OCI-LY7 (cell line): ENCODE results near the gene DCTN1. TPM values are rescaled to one million over a fixed set of nuclear protein-coding genes. Genes with fewer than 3 reads are reported as not detected.

Source experiments
- BruUV-seq: library from RNA; stranded (reverse); fragments of 400-500 nt; replicated peaks from 2 replicates; lab custom pipeline; 2021; lab: Mats Ljungman, UMichigan
- CTCF ChIA-PET: fragments of 300-600 bp; sonication (Branson Sonifier 250); formaldehyde crosslinking; loops from one replicate; lab custom pipeline; 2022; ENCODE audit warnings: antibody characterized with exemption; ENCODE audit not compliant: unreplicated experiment; lab: Charles Lee
- POLR2A ChIA-PET: fragments of 300-600 bp; sonication (Branson Sonifier 250); formaldehyde crosslinking; loops from one replicate; lab custom pipeline; 2022; ENCODE audit warnings: antibody characterized with exemption; lab: Charles Lee
- DNase-seq: peaks from one replicate; pipeline ENCODE4 v3.0.0-alpha.2; 2015; ENCODE audit warnings: low spot score
- H2AFZ ChIP-seq: fragments of 200-600 bp; sonication (generic), shearing (Covaris generic); 2 replicates; pipeline ENCODE4 v1.6.1; 2014; ENCODE audit warnings: mild to moderate bottlenecking, antibody characterized with exemption, low read length, moderate library complexity
- H3K27ac ChIP-seq: fragments of 200-600 bp; sonication (generic); 2 replicates; pipeline ENCODE4 v1.5.1; 2014; ENCODE audit warnings: mixed run types, low read depth, mild to moderate bottlenecking, moderate library complexity, low read length, inconsistent platforms; ENCODE audit not compliant: poor library complexity, severe bottlenecking
- H3K36me3 ChIP-seq: fragments of 200-600 bp; sonication (generic); 2 replicates; pipeline ENCODE4 v1.6.1; 2014; ENCODE audit warnings: mild to moderate bottlenecking, antibody characterized with exemption, low read length, moderate library complexity, mixed read lengths; ENCODE audit not compliant: insufficient read depth
- H3K4me1 ChIP-seq: fragments of 200-600 bp; sonication (generic); 2 replicates; pipeline ENCODE4 v1.5.1; 2014; ENCODE audit warnings: mild to moderate bottlenecking, low read length; ENCODE audit not compliant: insufficient read depth, poor library complexity, severe bottlenecking
- H3K4me2 ChIP-seq: fragments of 200-600 bp; sonication (generic); 2 replicates; pipeline ENCODE4 v1.6.1; 2014; ENCODE audit warnings: mild to moderate bottlenecking, low read length
- H3K4me3 ChIP-seq: fragments of 200-600 bp; sonication (generic); 2 replicates; pipeline ENCODE4 v1.5.1; 2014; ENCODE audit warnings: mild to moderate bottlenecking, low read depth, low read length; ENCODE audit not compliant: poor library complexity, severe bottlenecking
- H3K79me2 ChIP-seq: fragments of 200-600 bp; sonication (generic); 2 replicates; pipeline ENCODE4 v1.6.1; 2016; ENCODE audit warnings: low read depth, mild to moderate bottlenecking, low read length, moderate library complexity, mixed read lengths; ENCODE audit not compliant: insufficient read depth
- H3K9me2 ChIP-seq: fragments of 200-600 bp; sonication (generic); 2 replicates; pipeline ENCODE4 v1.6.1; 2016; ENCODE audit warnings: mild to moderate bottlenecking, low read length, mixed read lengths; ENCODE audit not compliant: insufficient read depth
- H3K9me3 ChIP-seq: fragments of 200-600 bp; sonication (generic); 2 replicates; pipeline ENCODE4 v1.6.1; 2014; ENCODE audit warnings: mild to moderate bottlenecking, mixed run types, low read length, mixed read lengths
- H4K20me1 ChIP-seq: fragments of 200-600 bp; sonication (generic); 2 replicates; pipeline ENCODE4 v1.6.1; 2014; ENCODE audit warnings: mild to moderate bottlenecking, antibody characterized with exemption, low read length, moderate library complexity, mixed read lengths; ENCODE audit not compliant: insufficient read depth
- CTCF ChIP-seq: fragments of 200-600 bp; sonication (generic); conservative IDR thresholded peaks from 2 replicates; pipeline ENCODE4 v1.5.1; 2014; ENCODE audit warnings: mild to moderate bottlenecking, antibody characterized with exemption, low read length, moderate library complexity, mixed read lengths
- EZH2phosphoT487 ChIP-seq: fragments of 200-600 bp; sonication (generic); IDR thresholded peaks from 2 replicates; pipeline ENCODE4 v1.6.1; 2018; ENCODE audit warnings: low read depth, borderline replicate concordance, mild to moderate bottlenecking, mixed run types, antibody characterized with exemption, low read length, moderate library complexity, mixed read lengths
- intact Hi-C: fragments of 100-400 bp; cut with micrococcal nuclease; formaldehyde crosslinking; loops from one replicate; pipeline ENCODE4 v1.10.0; 2022; ENCODE audit not compliant: unreplicated experiment
- total RNA-seq, 2 experiments: library from RNA; depleted of rRNA in 1 of 2; stranded (reverse); fragments of >200 nt in 1 of 2; shearing (Covaris generic) in 1 of 2; gene quantifications; 2 replicates each; pipeline ENCODE4 v1.2.3, GENCODE V29; 2014 to 2022

Gene DCTN1
- total RNA-seq, 2 experiments from 2014 or later, result 45.5 to 100 TPM

DNA sequence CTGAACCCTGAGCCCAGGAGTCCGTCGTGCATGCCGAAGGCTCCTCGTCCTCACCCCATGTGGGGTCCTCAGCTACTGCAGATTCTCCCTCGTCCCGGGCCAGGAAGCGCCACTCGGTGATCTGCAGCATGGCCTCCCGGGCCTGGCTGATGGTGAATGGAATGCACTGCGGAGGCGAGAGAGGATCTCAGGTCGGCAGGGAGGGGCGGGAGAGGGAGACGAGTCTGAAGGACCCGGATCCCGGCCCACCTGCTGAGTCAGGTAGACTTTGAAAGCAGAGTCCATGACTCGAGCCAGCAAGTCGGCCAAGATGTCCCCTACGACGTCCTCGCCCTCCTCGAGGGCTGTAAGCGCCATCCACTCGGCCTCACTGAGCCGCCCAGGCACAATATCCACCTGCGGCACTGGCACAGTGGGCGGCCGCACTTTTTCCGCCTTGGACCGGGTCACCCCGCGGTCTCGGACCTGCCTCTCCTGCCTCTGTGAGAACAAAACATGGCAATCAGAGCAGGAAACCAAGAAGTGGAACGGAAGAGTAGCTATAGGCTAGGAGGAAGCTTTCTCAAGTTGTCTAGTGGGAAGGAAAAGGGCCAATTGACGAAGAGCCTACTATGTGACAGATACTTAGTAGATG, 35.8 kb upstream of the DCTN1 start:
- Histone ChIP-seq H3K9me3 (no peaks in the 10 kb centered on the region), H2AFZ (no peak overlapping the region), H3K9me2 (no peaks in the 10 kb centered on the region), H3K27ac (no peak overlapping the region), H4K20me1 (no peaks in the 10 kb centered on the region), H3K4me3 (no peak overlapping the region), H3K79me2 (peaks cover 4% of the 10 kb centered on the region; the same call in 1 of the 2 replicates), H3K4me1 (peaks cover 48% of the 10 kb centered on the region), H3K36me3 (no peaks in the 10 kb centered on the region), H3K4me2 (no peak overlapping the region)
- BruUV-seq, result no TSS peak
- POLR2A ChIA-PET, result interaction anchor here (0.7 to 1.2 kb wide), 3 partner anchors 41 to 60 kb away, joined by 3 read pairs; partner anchors contain the start of gene WBP1
- intact Hi-C loops, result no loop called here
- TF ChIP-seq CTCF (no peak), EZH2phosphoT487 (no peak)
- DNase-seq, result no peak
- CTCF ChIA-PET, result no interaction called here

- Histone ChIP-seq H2AFZ (no peak overlapping the region), H3K36me3 (no peaks in the 10 kb centered on the region), H4K20me1 (no peaks in the 10 kb centered on the region), H3K4me2 (no peak overlapping the region), H3K79me2 (peaks cover under 1% of the 10 kb centered on the region; the same call in 1 of the 2 replicates), H3K9me3 (no peaks in the 10 kb centered on the region), H3K9me2 (no peaks in the 10 kb centered on the region), H3K4me3 (no peak overlapping the region), H3K4me1 (peaks cover 41% of the 10 kb centered on the region), H3K27ac (no peak overlapping the region)
- no TSS peak for BruUV-seq
- intact Hi-C loops, result no loop called here
- ChIA-PET CTCF (no interaction called here), POLR2A (interaction anchor here (0.8 to 1.6 kb wide), 2 partner anchors 24 to 36 kb away, joined by 3 to 4 read pairs; no protein-coding TSS in a partner anchor)
- DNase-seq, result no peak
- no peak for TF ChIP-seq EZH2phosphoT487
- TF ChIP-seq CTCF, result no peak
Measured at GRCh38 chr2:74414881-74415761, 35.0 kb upstream of the DCTN1 start.
